Activated CD8-positive, alpha-beta T cell treated with anti-CD3 and anti-CD28 coated beads, Interleukin-2, amount 10 ng/mL, durations not matched to agents 7 days and 5 days (primary cell): ENCODE data around the gene CMIP. TPM values are rescaled to one million over a fixed set of nuclear protein-coding genes. Genes with fewer than 3 reads are reported as not detected.

Experiments
- ATAC-seq: fragments of 150-1000 bp; cut with Tn5 transposase; one replicate; pipeline ENCODE4 v1.10.0; 2021; ENCODE audit warnings: moderate library complexity
- CTCF ChIA-PET: fragments of 350-600 bp; sonication (Branson Sonifier 250); formaldehyde crosslinking; loops from one replicate; lab custom pipeline; 2021; ENCODE audit warnings: antibody characterized with exemption; lab: Charles Lee
- POLR2A ChIA-PET: fragments of 350-600 bp; sonication (Branson Sonifier 250); formaldehyde crosslinking; loops from one replicate; lab custom pipeline; 2021; ENCODE audit warnings: antibody characterized with exemption; lab: Charles Lee
- DNase-seq: peaks from one replicate; pipeline ENCODE4 v3.0.0-alpha.2; 2020
- H3K27ac Mint-ChIP-seq: one replicate; pipeline ENCODE4 v1.8.0; 2021; ENCODE audit warnings: mild to moderate bottlenecking, mixed read lengths
- H3K27me3 Mint-ChIP-seq: one replicate; pipeline ENCODE4 v1.8.0; 2021; ENCODE audit warnings: low read depth, mixed read lengths
- H3K36me3 Mint-ChIP-seq: one replicate; pipeline ENCODE4 v1.8.0; 2021; ENCODE audit warnings: low read depth, mixed read lengths
- H3K4me1 Mint-ChIP-seq: one replicate; pipeline ENCODE4 v1.8.0; 2021; ENCODE audit warnings: low read depth, mixed read lengths
- H3K4me3 Mint-ChIP-seq: one replicate; pipeline ENCODE4 v1.8.0; 2021; ENCODE audit warnings: mild to moderate bottlenecking, mixed read lengths
- H3K9me3 Mint-ChIP-seq: one replicate; pipeline ENCODE4 v1.8.0; 2022; ENCODE audit warnings: mixed read lengths; ENCODE audit not compliant: insufficient read depth
- total RNA-seq, 2 experiments: library from RNA; stranded (reverse); gene quantifications; one replicate each; pipeline ENCODE4 v1.2.3, GENCODE V29; 2021

CMIP gene
- total RNA-seq, 2 experiments from 2014 or later: 62.5 to 70.4 TPM

DNA sequence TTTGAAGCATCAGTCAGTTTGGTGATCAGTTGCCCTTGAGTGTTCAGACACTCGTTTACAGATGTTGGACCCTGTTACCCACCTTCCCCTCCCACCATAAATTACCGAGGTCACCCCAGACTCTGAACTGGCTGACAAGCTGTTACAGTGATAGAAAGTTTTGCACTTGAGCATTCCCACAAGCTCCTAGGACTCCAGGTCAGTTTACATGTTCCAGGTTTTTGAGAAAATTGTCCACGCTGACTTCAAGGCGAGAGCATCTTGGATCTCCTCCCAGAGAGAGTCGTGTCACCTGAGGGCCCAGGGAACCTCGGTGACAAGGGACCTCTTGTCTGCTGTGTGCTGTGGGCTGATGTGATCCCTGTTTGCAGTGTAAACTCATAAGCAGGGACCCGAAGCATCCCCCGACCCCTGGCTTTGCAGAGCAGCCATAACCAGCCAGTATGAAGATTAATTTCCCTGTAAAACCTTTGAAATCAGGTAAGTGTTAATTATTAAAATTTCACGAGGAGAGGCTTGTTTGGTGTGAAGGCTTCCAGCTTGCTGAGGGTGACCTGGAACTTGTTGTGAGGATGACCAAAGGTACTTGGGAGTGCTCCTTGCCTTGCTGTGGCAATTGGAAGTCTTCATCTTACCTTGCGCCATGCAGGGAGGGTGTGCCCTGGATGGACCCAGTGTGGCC is 91.2 kb downstream of the CMIP start:
- Mint-ChIP-seq H3K27me3 (no peaks in the 10 kb centered on the region), H3K4me1 (peaks cover 3% of the 10 kb centered on the region), H3K36me3 (peaks cover 18% of the 10 kb centered on the region), H3K9me3 (no peaks in the 10 kb centered on the region), H3K4me3 (no peak overlapping the region), H3K27ac (no peak overlapping the region)
- DNase-seq: no peak
- ChIA-PET POLR2A (interaction anchor here (0.6 kb wide), 1 partner anchor 30 kb away, joined by 3 read pairs; no protein-coding TSS in a partner anchor), CTCF (no interaction called here)
- no peak for ATAC-seq

DNA sequence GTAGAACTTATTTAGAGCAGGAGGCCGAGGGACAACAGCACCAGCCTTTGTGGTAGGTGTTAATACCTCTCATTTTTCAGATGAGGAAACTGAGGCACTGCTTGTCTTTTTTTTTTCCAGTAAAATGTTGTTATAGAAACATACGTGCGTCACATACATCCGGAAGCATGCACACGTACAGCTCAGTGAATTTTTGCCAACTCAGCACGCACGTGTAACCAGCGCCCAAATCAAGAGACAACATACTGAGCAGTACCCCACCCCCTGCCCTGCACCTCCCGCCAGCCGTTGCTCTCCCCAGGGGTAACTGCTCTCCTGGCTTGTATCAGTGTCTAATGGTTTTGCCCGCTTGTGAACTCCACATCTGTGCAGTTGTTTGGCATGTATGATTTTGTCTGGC is 92.0 kb downstream of the CMIP start:
- peaks cover 3% of the 10 kb centered on the region for H3K4me1 Mint-ChIP-seq
- ATAC-seq: no peak

DNA sequence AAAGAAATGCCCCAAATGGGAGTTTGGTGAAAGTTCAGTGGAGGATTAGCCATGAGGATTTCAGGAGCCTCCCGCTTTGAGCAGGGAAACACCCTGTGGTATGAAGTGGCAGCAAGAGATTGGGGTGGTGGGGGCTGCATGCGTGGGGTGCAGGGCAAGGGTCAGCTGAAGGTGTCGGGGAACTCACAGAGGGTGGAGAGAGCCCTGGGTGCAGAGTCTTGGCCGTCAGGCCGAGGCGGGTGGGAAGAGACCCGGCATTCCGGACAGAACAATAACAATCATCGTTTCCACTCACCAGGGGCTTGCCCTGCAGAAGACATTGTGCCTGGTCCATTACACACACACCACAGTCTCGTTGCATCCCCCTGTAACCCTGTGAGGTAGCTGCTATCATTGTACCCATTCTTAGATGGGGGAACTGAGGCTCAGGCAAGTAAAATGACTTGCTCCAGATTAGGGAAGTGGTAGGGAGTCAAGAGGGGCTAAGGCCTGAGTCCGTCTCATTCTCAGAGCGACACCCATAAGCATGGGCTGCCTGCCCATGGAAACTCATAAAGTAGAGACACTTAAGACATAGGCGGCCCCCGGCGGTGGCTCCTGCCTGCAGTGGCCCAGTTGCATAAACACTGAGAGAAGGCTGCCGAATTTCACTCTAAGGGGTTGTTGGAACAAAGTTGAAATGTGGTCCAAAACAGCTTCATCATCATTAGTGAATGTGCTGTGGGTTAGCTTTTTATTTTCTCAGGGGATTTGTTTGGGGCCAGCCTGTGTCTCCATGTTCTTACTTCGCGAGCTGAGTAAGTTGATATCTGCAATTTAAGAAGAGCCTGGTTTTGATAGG is 93.3 kb downstream of the CMIP start:
- Mint-ChIP-seq H3K9me3 (no peaks in the 10 kb centered on the region), H3K27ac (no peak overlapping the region), H3K4me3 (no peak overlapping the region), H3K27me3 (no peaks in the 10 kb centered on the region), H3K4me1 (peaks cover 2% of the 10 kb centered on the region), H3K36me3 (peaks cover 10% of the 10 kb centered on the region)
- DNase-seq: no peak
- no peak for ATAC-seq
- CTCF ChIA-PET: no interaction called here
- POLR2A ChIA-PET: no interaction called here

More for the DNA sequence above, 92.0 kb downstream of the CMIP start:
- Mint-ChIP-seq H3K4me3 (no peak overlapping the region), H3K36me3 (peaks cover 17% of the 10 kb centered on the region), H3K27me3 (no peaks in the 10 kb centered on the region), H3K27ac (no peak overlapping the region), H3K9me3 (no peaks in the 10 kb centered on the region)
- CTCF ChIA-PET: no interaction called here
- DNase-seq: no peak
- POLR2A ChIA-PET: interaction anchor here (0.6 kb wide), 1 partner anchor 31 kb away, joined by 3 read pairs; no protein-coding TSS in a partner anchor

DNA sequence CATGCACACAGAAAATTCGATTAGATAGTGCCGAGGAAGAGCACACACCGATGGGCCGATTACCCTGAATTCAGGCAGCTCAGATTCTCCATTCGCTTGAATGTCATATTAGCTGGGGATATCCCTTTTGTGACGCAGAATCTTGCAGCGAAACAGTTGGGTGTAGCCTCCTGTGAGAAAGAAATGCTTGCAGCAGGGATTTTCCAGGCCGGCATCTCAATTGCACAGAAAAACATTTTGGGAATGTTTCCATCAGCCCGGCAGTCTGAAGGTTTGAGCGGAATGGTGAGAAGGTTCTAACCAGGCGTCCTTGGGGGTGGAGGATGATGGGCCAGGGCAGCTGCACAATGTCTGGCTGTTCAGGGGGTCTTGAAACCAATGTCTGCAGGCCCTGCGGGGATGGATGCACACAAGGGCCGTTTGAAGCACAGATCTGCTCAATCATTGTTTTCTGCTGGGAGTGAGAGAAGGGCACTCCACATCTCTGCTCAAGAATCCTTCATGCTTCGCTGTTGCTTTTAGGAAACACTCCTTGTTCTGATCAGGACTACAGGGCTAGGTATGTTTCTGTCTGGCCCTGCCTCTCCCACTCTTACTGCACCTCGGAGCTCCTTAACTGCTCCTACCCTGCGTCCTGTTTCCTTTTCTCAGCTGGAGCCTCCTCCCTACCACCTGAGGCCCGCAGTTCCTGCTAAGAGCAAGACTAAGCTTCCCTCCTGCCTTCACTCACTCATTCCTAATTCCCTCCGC is 94.6 kb downstream of the CMIP start:
- no peaks in the 10 kb centered on the region for H3K9me3 Mint-ChIP-seq
- no peak overlapping the region for H3K27ac Mint-ChIP-seq
- POLR2A ChIA-PET: no interaction called here
- H3K27me3 Mint-ChIP-seq: no peaks in the 10 kb centered on the region
- CTCF ChIA-PET: no interaction called here
- H3K36me3 Mint-ChIP-seq: peaks cover 8% of the 10 kb centered on the region
- H3K4me1 Mint-ChIP-seq: peaks cover 11% of the 10 kb centered on the region
- DNase-seq: no peak
- no peak overlapping the region for H3K4me3 Mint-ChIP-seq
- no peak for ATAC-seq

DNA sequence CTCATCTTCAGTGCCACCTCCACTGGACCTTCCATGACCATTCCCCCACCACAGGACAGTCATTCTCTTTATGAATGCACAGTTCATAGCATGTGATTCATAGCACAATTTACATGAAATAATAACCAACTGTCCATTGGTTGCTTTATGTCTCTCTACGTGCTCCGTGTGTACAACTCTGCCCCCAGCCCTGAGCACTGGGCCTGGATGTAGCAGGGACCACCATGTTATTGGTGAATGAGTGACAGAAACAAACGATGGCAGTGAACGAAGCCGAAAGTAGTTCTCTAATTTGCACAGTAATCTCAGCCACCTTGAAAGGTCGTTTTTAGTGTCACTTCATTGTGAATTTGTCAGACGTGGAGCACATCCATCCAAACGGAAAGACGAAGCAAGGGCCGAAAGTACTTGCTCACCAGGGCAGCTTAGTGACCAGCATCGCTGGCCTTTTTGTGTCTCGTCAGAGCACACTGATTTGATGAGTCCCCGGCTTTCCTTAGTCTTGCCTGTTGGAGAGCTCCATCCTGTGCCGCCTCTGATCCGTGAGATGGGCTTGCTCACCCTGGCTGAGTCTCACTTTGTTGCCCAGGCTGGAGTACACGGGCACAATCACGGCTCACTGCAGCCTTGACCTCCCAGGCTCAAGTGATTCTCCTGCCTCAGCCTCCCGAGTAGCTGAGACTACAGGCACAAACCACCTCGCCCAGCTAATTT is 95.3 kb downstream of the CMIP start:
- POLR2A ChIA-PET: no interaction called here
- ATAC-seq: no peak
- H3K27me3 Mint-ChIP-seq: no peaks in the 10 kb centered on the region
- DNase-seq: no peak
- H3K27ac Mint-ChIP-seq: no peak overlapping the region
- no peak overlapping the region for H3K4me3 Mint-ChIP-seq
- H3K4me1 Mint-ChIP-seq: peaks cover 18% of the 10 kb centered on the region
- CTCF ChIA-PET: no interaction called here
- H3K36me3 Mint-ChIP-seq: peaks cover 8% of the 10 kb centered on the region
- no peaks in the 10 kb centered on the region for H3K9me3 Mint-ChIP-seq

DNA sequence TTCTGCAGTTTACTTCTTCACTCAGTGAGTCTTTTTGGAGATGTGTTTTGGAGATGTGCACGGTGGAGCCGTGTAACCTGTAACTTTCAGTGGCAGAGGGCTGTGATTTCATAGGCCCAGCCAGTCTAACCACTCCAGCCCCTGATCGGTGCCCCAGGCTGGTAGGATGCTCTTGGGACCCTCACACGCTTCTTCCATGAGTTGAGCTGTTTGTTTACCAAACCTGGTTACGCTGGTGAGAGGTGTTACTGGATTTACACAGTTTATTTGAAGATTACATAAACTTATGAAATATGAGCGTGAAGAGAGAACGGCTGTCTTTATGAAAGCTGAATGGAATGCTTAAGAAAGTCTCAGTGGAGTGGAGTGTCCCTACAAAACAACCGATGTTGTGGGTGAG is 96.7 kb downstream of the CMIP start:
- H3K4me3 Mint-ChIP-seq: no peak overlapping the region
- ChIA-PET POLR2A (no interaction called here), CTCF (no interaction called here)
- no peaks in the 10 kb centered on the region for H3K27me3 Mint-ChIP-seq
- H3K36me3 Mint-ChIP-seq: peaks cover 4% of the 10 kb centered on the region
- no peak overlapping the region for H3K27ac Mint-ChIP-seq
- no peak for ATAC-seq
- DNase-seq: no peak
- no peaks in the 10 kb centered on the region for H3K9me3 Mint-ChIP-seq
- H3K4me1 Mint-ChIP-seq: peaks cover 27% of the 10 kb centered on the region

DNA sequence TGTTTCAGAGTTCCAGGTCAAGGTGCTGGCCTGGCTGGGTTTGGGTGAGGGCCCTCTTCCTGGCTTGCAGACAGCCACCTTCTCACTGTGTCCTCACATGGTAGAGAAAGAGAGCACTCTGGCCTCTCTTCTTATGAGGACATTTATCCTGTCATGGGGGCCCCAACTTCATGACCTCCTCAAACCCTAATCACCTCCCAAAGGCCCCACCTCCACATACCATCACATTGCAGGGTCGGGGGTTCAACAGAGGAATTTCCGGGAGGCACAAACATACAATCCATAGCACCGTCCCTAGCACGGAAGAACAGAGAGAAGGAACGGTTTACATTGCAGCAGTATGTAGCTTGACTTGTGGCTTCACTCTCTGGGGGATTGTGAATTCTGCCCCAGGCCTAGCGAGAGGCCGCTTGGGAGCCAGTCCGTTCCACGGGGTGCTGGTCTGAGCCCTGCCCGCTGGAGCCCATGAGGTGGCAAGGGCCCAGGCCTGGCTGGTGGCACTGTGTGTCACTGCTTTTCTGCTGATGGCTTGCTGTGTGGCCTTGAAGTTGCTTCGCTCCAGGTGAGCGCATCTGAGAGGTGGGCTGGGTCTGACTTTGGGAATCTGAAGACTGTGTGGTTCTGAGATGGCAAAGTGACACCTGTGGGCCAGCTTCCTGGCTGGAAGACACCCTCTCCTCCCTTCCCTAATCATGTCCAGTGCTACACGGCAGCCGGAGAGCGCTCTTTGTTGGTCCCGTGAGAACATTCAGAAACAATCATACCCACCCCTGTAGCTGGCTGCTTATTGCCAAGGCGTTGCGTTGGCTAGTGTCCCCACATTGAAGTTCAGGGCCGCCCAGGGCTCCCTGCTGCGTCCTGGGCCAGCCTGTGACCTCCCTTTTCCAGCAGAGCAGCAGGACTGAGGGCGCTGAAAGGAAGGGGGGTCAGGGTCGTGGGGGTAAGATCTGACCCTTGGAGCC is 98.3 kb downstream of the CMIP start:
- Mint-ChIP-seq H3K4me3 (no peak overlapping the region), H3K4me1 (peaks cover 30% of the 10 kb centered on the region), H3K27ac (no peak overlapping the region), H3K9me3 (no peaks in the 10 kb centered on the region), H3K27me3 (no peaks in the 10 kb centered on the region), H3K36me3 (no peaks in the 10 kb centered on the region)
- DNase-seq: no peak
- ChIA-PET CTCF (no interaction called here), POLR2A (interaction anchor here (0.5 kb wide), 1 partner anchor 48 kb away, joined by 3 read pairs; no protein-coding TSS in a partner anchor)
- no peak for ATAC-seq

DNA sequence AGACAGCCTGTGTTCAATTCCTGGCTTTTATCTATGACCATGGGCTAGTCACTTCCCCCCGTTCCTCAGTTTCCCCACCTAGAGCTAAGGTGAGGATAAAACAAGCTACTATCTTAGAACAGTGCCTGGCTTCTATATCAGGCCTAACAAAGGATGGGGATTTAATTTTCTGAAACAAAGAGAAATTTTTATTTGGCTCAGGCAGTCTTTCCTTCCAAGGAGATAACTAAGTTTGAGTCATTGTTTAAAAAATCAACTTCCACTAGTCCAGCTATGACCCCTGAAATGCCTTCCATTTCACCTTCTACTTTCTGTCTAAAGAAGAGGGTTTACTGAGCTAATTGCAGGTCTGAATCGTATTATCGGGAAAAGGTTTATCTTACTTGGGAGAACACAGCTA is 99.0 kb downstream of the CMIP start:
- Mint-ChIP-seq H3K27me3 (no peaks in the 10 kb centered on the region), H3K27ac (peak overlapping the region; percentile 8), H3K9me3 (no peaks in the 10 kb centered on the region), H3K4me1 (peaks cover 30% of the 10 kb centered on the region), H3K36me3 (no peaks in the 10 kb centered on the region), H3K4me3 (no peak overlapping the region)
- no peak for ATAC-seq
- no peak for DNase-seq
- ChIA-PET CTCF (no interaction called here), POLR2A (no interaction called here)

DNA sequence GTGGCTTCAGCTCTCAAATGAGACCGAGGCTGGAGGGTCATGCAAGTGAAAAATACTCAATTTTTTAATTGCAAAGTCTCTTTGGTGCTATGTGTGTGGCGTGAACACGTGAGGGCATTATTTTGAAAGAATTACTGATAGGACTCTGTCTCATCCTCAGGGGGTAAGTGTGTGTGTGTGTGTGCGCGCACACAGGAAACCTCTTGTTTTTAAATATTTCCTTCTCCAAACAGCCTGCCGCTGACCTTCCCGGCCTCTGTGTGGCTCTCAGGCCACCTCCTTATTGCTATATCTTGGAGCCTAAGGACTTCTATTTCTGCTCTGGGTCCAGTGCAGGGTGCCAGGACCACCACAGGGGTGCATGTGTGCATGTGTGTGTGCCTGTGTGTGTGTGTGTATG is 99.7 kb downstream of the CMIP start:
- DNase-seq (no peak), ATAC-seq (no peak)
- peaks cover under 1% of the 10 kb centered on the region for H3K36me3 Mint-ChIP-seq
- H3K27me3 Mint-ChIP-seq: no peaks in the 10 kb centered on the region
- no peak overlapping the region for H3K27ac Mint-ChIP-seq
- POLR2A ChIA-PET: no interaction called here
- H3K4me1 Mint-ChIP-seq: peaks cover 35% of the 10 kb centered on the region
- no peak overlapping the region for H3K4me3 Mint-ChIP-seq
- no peaks in the 10 kb centered on the region for H3K9me3 Mint-ChIP-seq
- CTCF ChIA-PET: no interaction called here

DNA sequence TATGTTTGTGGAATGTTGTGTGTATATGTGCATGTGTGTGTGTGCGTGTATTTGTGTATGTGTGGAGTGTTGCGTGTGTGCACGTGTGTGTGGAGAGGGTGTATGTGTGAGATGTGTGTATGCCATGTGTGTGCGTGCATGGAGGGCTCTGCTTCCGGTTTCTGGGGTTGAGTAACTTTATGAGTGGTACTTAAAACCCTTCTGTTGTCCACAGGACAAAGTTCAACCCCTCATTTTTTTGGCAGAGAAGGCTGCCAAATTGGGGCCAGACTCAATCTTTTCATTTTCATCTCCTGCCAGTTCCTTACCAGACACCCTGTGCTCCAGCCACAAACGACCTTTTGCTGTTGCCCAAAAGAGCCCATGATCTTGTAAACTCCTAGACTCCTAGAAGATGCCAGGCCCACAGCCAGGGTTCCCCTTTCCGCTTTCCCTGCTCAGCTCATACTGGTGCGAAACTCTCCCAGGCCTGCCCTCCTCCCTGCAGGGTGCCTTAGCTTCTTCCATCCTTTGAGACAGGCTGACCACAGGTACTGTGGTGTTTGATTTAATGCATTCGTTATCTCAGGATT is 100.2 kb downstream of the CMIP start:
- CTCF ChIA-PET: interaction anchor here (0.6 to 1.1 kb wide), 2 partner anchors 18 to 120 kb away, joined by 3 to 4 read pairs; no protein-coding TSS in a partner anchor
- no peak for ATAC-seq
- POLR2A ChIA-PET: no interaction called here

More for the DNA sequence above, 100.2 kb downstream of the CMIP start:
- Mint-ChIP-seq H3K27me3 (no peaks in the 10 kb centered on the region), H3K9me3 (no peaks in the 10 kb centered on the region), H3K36me3 (peaks cover 2% of the 10 kb centered on the region), H3K4me3 (no peak overlapping the region), H3K4me1 (peaks cover 36% of the 10 kb centered on the region), H3K27ac (peak overlapping the region; percentile 1)
- DNase-seq: no peak
